CD4-positive, CD25-positive, alpha-beta regulatory T cell (primary cell): ENCODE measurements around the gene JAG2. TPM values are rescaled to one million over a fixed set of nuclear protein-coding genes. Genes with fewer than 3 reads are reported as not detected.

Experiments
- ATAC-seq, 2 donors: fragments of 150-1000 bp; cut with Tn5 transposase; one replicate each; pipeline ENCODE4 v1.10.0; 2021; ENCODE audit warnings: low read depth in 2 of 2, moderate number of reproducible peaks in 2 of 2, moderate library complexity in 1 of 2
- DNase-seq, 3 donors: peaks; one replicate each; pipeline versions ENCODE4 v3.0.0 to v3.0.0-alpha.2; 2012 to 2022; ENCODE audit warnings: mixed read lengths in 1 of 3
- H3K27ac ChIP-seq: one replicate; pipeline ENCODE4 v1.7.0; 2013; ENCODE audit warnings: mild to moderate bottlenecking, low read length; ENCODE audit not compliant: insufficient read depth, poor library complexity, severe bottlenecking
- H3K27me3 ChIP-seq: one replicate; pipeline ENCODE4 v1.7.0; 2013; ENCODE audit warnings: low read length; ENCODE audit not compliant: control insufficient read depth, insufficient read depth
- H3K36me3 ChIP-seq: one replicate; pipeline ENCODE4 v1.7.0; 2013; ENCODE audit warnings: mild to moderate bottlenecking, low read length, moderate library complexity; ENCODE audit not compliant: control insufficient read depth, insufficient read depth
- H3K4me1 ChIP-seq: 2 replicates; pipeline ENCODE4 v1.7.0; 2013; ENCODE audit warnings: mild to moderate bottlenecking, low read length; ENCODE audit not compliant: insufficient read depth, control insufficient read depth, poor library complexity, severe bottlenecking
- H3K4me3 ChIP-seq: one replicate; pipeline ENCODE4 v1.7.0; 2013; ENCODE audit warnings: low read depth, mild to moderate bottlenecking, low read length, moderate library complexity
- H3K9me3 ChIP-seq, 2 experiments: 1 replicate in 1 of 2; 2 replicates in 1 of 2; pipeline ENCODE4 v1.7.0; 2013; ENCODE audit warnings: low read length in 2 of 2, mild to moderate bottlenecking in 1 of 2, moderate library complexity in 1 of 2; ENCODE audit not compliant: control insufficient read depth in 2 of 2
- H3K27ac Mint-ChIP-seq, 3 donors: one replicate each; pipeline ENCODE4 v1.8.0; 2020 to 2022; ENCODE audit warnings: mild to moderate bottlenecking in 3 of 3, mixed read lengths in 3 of 3, moderate library complexity in 2 of 3
- H3K27me3 Mint-ChIP-seq: one replicate; pipeline ENCODE4 v1.8.0; 2022; ENCODE audit warnings: mild to moderate bottlenecking, mixed read lengths
- H3K36me3 Mint-ChIP-seq: one replicate; pipeline ENCODE4 v1.8.0; 2020; ENCODE audit warnings: mixed read lengths
- H3K4me1 Mint-ChIP-seq, 4 donors: one replicate each; pipeline ENCODE4 v1.8.0; 2020 to 2022; ENCODE audit warnings: mixed read lengths in 4 of 4, mild to moderate bottlenecking in 1 of 4
- H3K4me3 Mint-ChIP-seq, 4 donors: one replicate each; pipeline ENCODE4 v1.8.0; 2020 to 2022; ENCODE audit warnings: mild to moderate bottlenecking in 4 of 4, mixed read lengths in 4 of 4, moderate library complexity in 3 of 4
- H3K9me3 Mint-ChIP-seq, 7 donors: one replicate each; pipeline ENCODE4 v1.8.0; 2020 to 2022; ENCODE audit warnings: mixed read lengths in 7 of 7, mild to moderate bottlenecking in 3 of 7, moderate library complexity in 2 of 7
- polyA plus RNA-seq, 4 donors: library from polyadenylated mRNA; unstranded; fragments of 300-500 nt; fragmentation: Illumina TruSeq; gene quantifications; one replicate each; pipeline ENCODE4 v1.2.3, GENCODE V29; 2021
- total RNA-seq: library from RNA; stranded (reverse); gene quantifications from one replicate; pipeline ENCODE4 v1.2.3, GENCODE V29; 2022

The JAG2 gene
- total and polyA plus RNA-seq, 5 donors from 2014 or later: 0.05 to 1.4 (median 0.23) TPM; not detected in 2

DNA sequence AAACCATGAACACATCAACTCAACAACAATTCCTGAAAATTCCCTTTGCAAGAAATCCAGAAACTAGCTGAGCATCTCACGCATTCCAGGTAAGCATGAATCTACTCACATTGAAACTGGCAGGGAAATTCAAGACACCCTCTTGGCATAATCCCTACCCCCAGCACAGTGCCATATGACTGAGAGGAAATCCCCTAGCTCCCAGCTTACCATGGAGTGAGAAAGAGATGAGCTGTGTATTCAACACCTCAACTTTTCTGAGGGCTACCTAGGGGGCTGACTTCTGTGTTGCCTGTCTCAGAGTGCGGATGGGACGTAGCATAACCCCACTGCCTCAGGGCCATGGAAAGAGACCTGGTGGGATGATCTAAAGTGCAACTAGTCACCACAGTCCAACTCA, 65.7 kb downstream of the JAG2 start:
- Histone ChIP-seq H3K27me3 (peaks cover 21% of the 10 kb centered on the region), H3K27ac (no peak overlapping the region), H3K36me3 (no peaks in the 10 kb centered on the region), H3K4me3 (no peak overlapping the region), H3K9me3 (peaks cover 0 to 4% of the 10 kb centered on the region in 2 experiments), H3K4me1 (peaks cover 6% of the 10 kb centered on the region)
- H3K9me3 Mint-ChIP-seq: peaks cover 0 to 11% (median 0%) of the 10 kb centered on the region in 7 donors
- no peak overlapping the region for H3K27ac Mint-ChIP-seq
- H3K27me3 Mint-ChIP-seq: peaks cover 44% of the 10 kb centered on the region
- H3K4me3 Mint-ChIP-seq: no peak overlapping the region
- H3K36me3 Mint-ChIP-seq: no peaks in the 10 kb centered on the region
- no peak for ATAC-seq
- H3K4me1 Mint-ChIP-seq: peaks cover 0 to 5% (median 3%) of the 10 kb centered on the region in 4 donors
- DNase-seq: no peak

GRCh38 chr14:105102361-105102870, 66.2 kb downstream of the JAG2 start:
- peaks cover 42% of the 10 kb centered on the region for H3K27me3 Mint-ChIP-seq

GRCh38 chr14:105100910-105101309, 67.7 kb downstream of the JAG2 start:
- ATAC-seq: no peak
- H3K9me3 Mint-ChIP-seq: peaks cover 0 to 11% (median 0%) of the 10 kb centered on the region in 7 donors
- no peak overlapping the region for H3K4me3 Mint-ChIP-seq
- Histone ChIP-seq H3K9me3 (peaks cover 0 to 4% of the 10 kb centered on the region in 2 experiments), H3K4me3 (no peak overlapping the region), H3K36me3 (no peaks in the 10 kb centered on the region), H3K27me3 (peaks cover 15% of the 10 kb centered on the region), H3K27ac (no peak overlapping the region), H3K4me1 (peaks cover 6% of the 10 kb centered on the region)
- H3K27ac Mint-ChIP-seq: no peak overlapping the region
- peaks cover 30% of the 10 kb centered on the region for H3K27me3 Mint-ChIP-seq
- H3K4me1 Mint-ChIP-seq: peaks cover 0 to 5% (median 3%) of the 10 kb centered on the region in 4 donors
- H3K36me3 Mint-ChIP-seq: no peaks in the 10 kb centered on the region
- no peak for DNase-seq

More at GRCh38 chr14:105102361-105102870, 66.2 kb downstream of the JAG2 start:
- Mint-ChIP-seq H3K4me3 (no peak overlapping the region), H3K36me3 (no peaks in the 10 kb centered on the region), H3K9me3 (peaks cover 0 to 11% (median 0%) of the 10 kb centered on the region in 7 donors), H3K4me1 (peaks cover 0 to 5% (median 3%) of the 10 kb centered on the region in 4 donors), H3K27ac (no peak overlapping the region)
- no peak for DNase-seq
- Histone ChIP-seq H3K27me3 (peaks cover 21% of the 10 kb centered on the region), H3K36me3 (no peaks in the 10 kb centered on the region), H3K9me3 (peaks cover 0 to 4% of the 10 kb centered on the region in 2 experiments), H3K27ac (no peak overlapping the region), H3K4me1 (peaks cover 6% of the 10 kb centered on the region), H3K4me3 (no peak overlapping the region)
- no peak for ATAC-seq

- DNase-seq (no peak), ATAC-seq (no peak)
- Mint-ChIP-seq H3K36me3 (no peaks in the 10 kb centered on the region), H3K27me3 (peaks cover 22% of the 10 kb centered on the region), H3K27ac (no peak overlapping the region), H3K4me3 (no peak overlapping the region), H3K9me3 (peaks cover 0 to 11% (median 0%) of the 10 kb centered on the region in 7 donors), H3K4me1 (peaks cover 0 to under 1% (median 0%) of the 10 kb centered on the region in 4 donors)
- Histone ChIP-seq H3K27me3 (peaks cover 10% of the 10 kb centered on the region), H3K9me3 (peaks cover 0 to 4% of the 10 kb centered on the region in 2 experiments), H3K4me3 (no peak overlapping the region), H3K27ac (no peak overlapping the region), H3K36me3 (no peaks in the 10 kb centered on the region), H3K4me1 (no peaks in the 10 kb centered on the region)
Measured at GRCh38 chr14:105099778-105100177, 68.8 kb downstream of the JAG2 start.

GRCh38 chr14:105098316-105098715, 70.3 kb downstream of the JAG2 start:
- no peaks in the 10 kb centered on the region for H3K36me3 Mint-ChIP-seq
- H3K27ac Mint-ChIP-seq: peak overlapping the region in 1 of 3 donors; percentile 44
- Histone ChIP-seq H3K27ac (no peak overlapping the region), H3K9me3 (peaks cover 0 to 4% of the 10 kb centered on the region in 2 experiments), H3K4me1 (peaks cover 11% of the 10 kb centered on the region), H3K4me3 (no peak overlapping the region), H3K27me3 (peaks cover 2% of the 10 kb centered on the region), H3K36me3 (no peaks in the 10 kb centered on the region)
- peaks cover 0 to 5% (median 0%) of the 10 kb centered on the region in 7 donors for H3K9me3 Mint-ChIP-seq
- DNase-seq (no peak), ATAC-seq (no peak)
- H3K4me1 Mint-ChIP-seq: peaks cover 0 to 10% (median 2%) of the 10 kb centered on the region in 4 donors
- H3K4me3 Mint-ChIP-seq: peak overlapping the region in 2 of 4 donors; percentile 74 to 78
- peaks cover 13% of the 10 kb centered on the region for H3K27me3 Mint-ChIP-seq

- no peak overlapping the region for H3K4me3 ChIP-seq
- H3K4me1 Mint-ChIP-seq: peaks cover 0 to 12% (median 2%) of the 10 kb centered on the region in 4 donors
- peak overlapping the region in 1 of 4 donors; percentile 74 for H3K4me3 Mint-ChIP-seq
- no peaks in the 10 kb centered on the region for H3K36me3 Mint-ChIP-seq
- peaks cover 0 to 4% of the 10 kb centered on the region in 2 experiments for H3K9me3 ChIP-seq
- no peaks in the 10 kb centered on the region for H3K36me3 ChIP-seq
- DNase-seq: no peak
- H3K27me3 Mint-ChIP-seq: peaks cover 13% of the 10 kb centered on the region
- H3K27ac ChIP-seq: no peak overlapping the region
- H3K27ac Mint-ChIP-seq: no peak overlapping the region
- no peak for ATAC-seq
- H3K27me3 ChIP-seq: peaks cover 2% of the 10 kb centered on the region
- peaks cover 0 to 5% (median 0%) of the 10 kb centered on the region in 7 donors for H3K9me3 Mint-ChIP-seq
- peaks cover 11% of the 10 kb centered on the region for H3K4me1 ChIP-seq
Measured at GRCh38 chr14:105097794-105098127, 70.8 kb downstream of the JAG2 start.

DNA sequence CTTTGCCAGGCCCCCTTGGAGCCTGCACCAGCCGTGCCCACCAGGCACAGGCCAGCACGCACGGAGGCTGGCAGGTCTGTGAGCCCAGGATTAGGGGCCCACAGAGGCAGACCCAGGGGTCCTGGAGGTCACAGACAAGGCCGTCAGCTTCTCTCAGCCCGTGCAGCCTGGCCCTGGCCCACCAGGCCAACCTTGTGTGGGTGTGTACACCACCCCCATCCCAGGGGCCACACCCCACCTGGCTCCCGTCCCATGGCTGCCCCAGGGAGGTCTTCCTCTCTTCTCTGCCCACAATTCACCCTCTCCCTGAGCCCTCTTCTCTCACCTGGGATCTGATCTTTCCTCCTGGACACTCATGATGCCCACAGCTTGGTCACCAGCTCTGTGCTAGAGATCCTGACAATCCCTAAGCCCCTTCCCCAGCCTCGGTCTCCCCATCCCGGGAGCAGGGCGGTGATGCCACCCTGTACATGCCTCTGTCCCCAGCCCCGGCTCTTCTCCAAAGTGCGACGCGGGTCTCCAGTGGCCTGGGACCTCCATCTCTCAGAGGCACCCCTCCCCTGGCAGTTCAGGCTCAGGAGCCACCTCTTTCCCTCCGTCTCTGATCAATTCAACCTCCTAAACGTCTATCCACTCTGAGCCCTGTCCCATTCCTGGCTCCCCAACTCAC, 72.2 kb downstream of the JAG2 start:
- Mint-ChIP-seq H3K4me3 (peak overlapping the region in 3 of 4 donors; percentile 22 to 82 (median 44)), H3K36me3 (no peaks in the 10 kb centered on the region), H3K27ac (peak overlapping the region in 2 of 3 donors; percentile 73 to 87), H3K4me1 (peaks cover 0 to 20% (median 2%) of the 10 kb centered on the region in 4 donors), H3K9me3 (peaks cover 0 to 5% (median 0%) of the 10 kb centered on the region in 7 donors), H3K27me3 (peaks cover 8% of the 10 kb centered on the region)
- no peak overlapping the region for H3K4me3 ChIP-seq
- H3K36me3 ChIP-seq: no peaks in the 10 kb centered on the region
- H3K4me1 ChIP-seq: peaks cover 15% of the 10 kb centered on the region
- peaks cover 0 to 4% of the 10 kb centered on the region in 2 experiments for H3K9me3 ChIP-seq
- H3K27ac ChIP-seq: no peak overlapping the region
- ATAC-seq (no peak), DNase-seq (no peak)
- H3K27me3 ChIP-seq: no peaks in the 10 kb centered on the region
